ENCODE data around the gene PANK2.

DNA sequence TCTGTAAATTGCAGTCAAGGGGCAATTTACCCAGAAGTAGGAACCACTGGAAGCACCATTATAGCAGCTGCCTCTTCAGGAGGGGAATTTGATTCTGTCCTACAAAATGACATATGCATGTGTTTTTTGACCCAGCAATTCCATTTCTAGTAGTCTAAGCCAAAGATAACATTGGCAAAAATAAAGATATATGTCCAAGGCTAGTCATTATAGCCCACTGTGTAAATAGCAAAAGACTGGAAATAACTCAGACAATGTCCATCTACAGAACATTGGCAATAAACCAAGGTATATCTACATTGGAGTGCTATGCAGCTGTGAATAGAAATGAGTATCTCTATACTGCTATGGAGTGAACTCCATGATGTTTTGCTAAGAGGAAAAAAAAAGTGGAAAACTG, 12.5 kb upstream of the PANK2 start:
- TF ChIP-seq, protein P1, sequence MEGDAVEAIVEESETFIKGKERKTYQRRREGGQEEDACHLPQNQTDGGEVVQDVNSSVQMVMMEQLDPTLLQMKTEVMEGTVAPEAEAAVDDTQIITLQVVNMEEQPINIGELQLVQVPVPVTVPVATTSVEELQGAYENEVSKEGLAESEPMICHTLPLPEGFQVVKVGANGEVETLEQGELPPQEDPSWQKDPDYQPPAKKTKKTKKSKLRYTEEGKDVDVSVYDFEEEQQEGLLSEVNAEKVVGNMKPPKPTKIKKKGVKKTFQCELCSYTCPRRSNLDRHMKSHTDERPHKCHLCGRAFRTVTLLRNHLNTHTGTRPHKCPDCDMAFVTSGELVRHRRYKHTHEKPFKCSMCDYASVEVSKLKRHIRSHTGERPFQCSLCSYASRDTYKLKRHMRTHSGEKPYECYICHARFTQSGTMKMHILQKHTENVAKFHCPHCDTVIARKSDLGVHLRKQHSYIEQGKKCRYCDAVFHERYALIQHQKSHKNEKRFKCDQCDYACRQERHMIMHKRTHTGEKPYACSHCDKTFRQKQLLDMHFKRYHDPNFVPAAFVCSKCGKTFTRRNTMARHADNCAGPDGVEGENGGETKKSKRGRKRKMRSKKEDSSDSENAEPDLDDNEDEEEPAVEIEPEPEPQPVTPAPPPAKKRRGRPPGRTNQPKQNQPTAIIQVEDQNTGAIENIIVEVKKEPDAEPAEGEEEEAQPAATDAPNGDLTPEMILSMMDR (IDR thresholded peaks at IDR 0.05) = no peak
- TF ChIP-seq POLR2A (IDR thresholded peaks at IDR 0.05) (no peak), POLR2AphosphoS5 (IDR thresholded peaks at IDR 0.05) (no peak)

Data from gastroesophageal sphincter (tissue), 3 donors.